ENCODE results near the gene ECE2.

Gene ECE2

GRCh38 chr3:184235381-184236032 is 40.3 kb upstream of the ECE2 start:
- H3K79me1 ChIP-seq (ENCODE audit: low read depth, low read length): peaks cover 5% of the 10 kb centered on the region
- H4K91ac ChIP-seq (ENCODE audit: low read depth, low read length, poor library complexity): no peak overlapping the region
- no peak overlapping the region for H4K8ac ChIP-seq (ENCODE audit: low read depth, low read length)
- peaks cover 11 to 78% (median 26%) of the 10 kb centered on the region in 3 experiments for H3K27me3 ChIP-seq (ENCODE audit: control insufficient read depth in 3 of 3, insufficient read depth in 3 of 3, low read depth in 1 of 3, low read length in 3 of 3)
- no peaks in the 10 kb centered on the region for H3K36me3 ChIP-seq (replicated peaks in 1 of 2; ENCODE audit: control insufficient read depth in 2 of 2, insufficient read depth in 2 of 2, low read length in 2 of 2)
- no CpG with 5 or more reads among the region's 4 CpGs for WGBS, 2 donors (ENCODE audit: extremely low coverage in 2 of 2, insufficient read length in 2 of 2, insufficient replicate concordance in 1 of 2)
- DNase-seq (ENCODE audit: low spot score): no peak
- no peak overlapping the region for H3K4me2 ChIP-seq (ENCODE audit: insufficient read depth, low read length, poor library complexity, severe bottlenecking)
- H3K4ac ChIP-seq (ENCODE audit: low read length): no peak overlapping the region
- H3K18ac ChIP-seq (ENCODE audit: low read length): no peak overlapping the region
- no peak overlapping the region for H3K27ac ChIP-seq (replicated peaks; ENCODE audit: low read length)
- H3K14ac ChIP-seq (ENCODE audit: low read length): no peak overlapping the region
- H2BK120ac ChIP-seq (ENCODE audit: low read depth, low read length): no peak overlapping the region
- H3K4me1 ChIP-seq (ENCODE audit: control insufficient read depth in 2 of 2, insufficient read depth in 1 of 2, low read depth in 1 of 2, low read length in 2 of 2): peaks cover 0 to 1% of the 10 kb centered on the region in 2 donors
- H2BK12ac ChIP-seq (ENCODE audit: low read length): no peak overlapping the region
- H2BK15ac ChIP-seq (ENCODE audit: low read length): no peak overlapping the region
- H2BK5ac ChIP-seq (ENCODE audit: low read length): no peak overlapping the region
- peaks cover 0 to 2% of the 10 kb centered on the region in 2 donors for H3K9me3 ChIP-seq (replicated peaks in 1 of 2; ENCODE audit: control insufficient read depth in 2 of 2, insufficient read depth in 1 of 2, low read depth in 1 of 2, low read length in 2 of 2)
- no peak overlapping the region for H3K9ac ChIP-seq (ENCODE audit: low read depth, low read length, poor library complexity)
- no peak overlapping the region for H3K23ac ChIP-seq (ENCODE audit: low read depth, low read length, poor library complexity)
- H2AFZ ChIP-seq (ENCODE audit: low read length): no peak overlapping the region
- no peak overlapping the region for H2AK5ac ChIP-seq (ENCODE audit: low read depth, low read length)
- H3K4me3 ChIP-seq (ENCODE audit: low read length in 2 of 2): no peak overlapping the region

GRCh38 chr3:184236033-184236410 is 39.8 kb upstream of the ECE2 start:
- no peak overlapping the region for H2AK5ac ChIP-seq (ENCODE audit: low read depth, low read length)
- no peak overlapping the region for H3K27ac ChIP-seq (replicated peaks; ENCODE audit: low read length)
- no peak overlapping the region for H3K14ac ChIP-seq (ENCODE audit: low read length)
- no CpG with 5 or more reads among the region's 14 CpGs for WGBS, 2 donors (ENCODE audit: extremely low coverage in 2 of 2, insufficient read length in 2 of 2, insufficient replicate concordance in 1 of 2)
- no peak overlapping the region for H3K4me2 ChIP-seq (ENCODE audit: insufficient read depth, low read length, poor library complexity, severe bottlenecking)
- H3K4me3 ChIP-seq (ENCODE audit: low read length in 2 of 2): no peak overlapping the region
- H3K9ac ChIP-seq (ENCODE audit: low read depth, low read length, poor library complexity): no peak overlapping the region
- H4K91ac ChIP-seq (ENCODE audit: low read depth, low read length, poor library complexity): no peak overlapping the region
- H2BK5ac ChIP-seq (ENCODE audit: low read length): no peak overlapping the region
- H2BK15ac ChIP-seq (ENCODE audit: low read length): no peak overlapping the region
- no peak overlapping the region for H2AFZ ChIP-seq (ENCODE audit: low read length)
- no peak overlapping the region for H4K8ac ChIP-seq (ENCODE audit: low read depth, low read length)
- H2BK120ac ChIP-seq (ENCODE audit: low read depth, low read length): no peak overlapping the region
- no peak for DNase-seq (ENCODE audit: low spot score)
- H3K4me1 ChIP-seq (ENCODE audit: control insufficient read depth in 2 of 2, insufficient read depth in 1 of 2, low read depth in 1 of 2, low read length in 2 of 2): peaks cover 0 to 1% of the 10 kb centered on the region in 2 donors
- H3K79me1 ChIP-seq (ENCODE audit: low read depth, low read length): peaks cover 5% of the 10 kb centered on the region
- H3K4ac ChIP-seq (ENCODE audit: low read length): no peak overlapping the region
- H3K18ac ChIP-seq (ENCODE audit: low read length): no peak overlapping the region
- no peak overlapping the region for H2BK12ac ChIP-seq (ENCODE audit: low read length)
- H3K23ac ChIP-seq (ENCODE audit: low read depth, low read length, poor library complexity): no peak overlapping the region
- no peaks in the 10 kb centered on the region for H3K36me3 ChIP-seq (replicated peaks in 1 of 2; ENCODE audit: control insufficient read depth in 2 of 2, insufficient read depth in 2 of 2, low read length in 2 of 2)
- H3K9me3 ChIP-seq (replicated peaks in 1 of 2; ENCODE audit: control insufficient read depth in 2 of 2, insufficient read depth in 1 of 2, low read depth in 1 of 2, low read length in 2 of 2): peaks cover 0 to 2% of the 10 kb centered on the region in 2 donors
- peaks cover 6 to 73% (median 21%) of the 10 kb centered on the region in 3 experiments for H3K27me3 ChIP-seq (ENCODE audit: control insufficient read depth in 3 of 3, insufficient read depth in 3 of 3, low read depth in 1 of 3, low read length in 3 of 3)

DNA sequence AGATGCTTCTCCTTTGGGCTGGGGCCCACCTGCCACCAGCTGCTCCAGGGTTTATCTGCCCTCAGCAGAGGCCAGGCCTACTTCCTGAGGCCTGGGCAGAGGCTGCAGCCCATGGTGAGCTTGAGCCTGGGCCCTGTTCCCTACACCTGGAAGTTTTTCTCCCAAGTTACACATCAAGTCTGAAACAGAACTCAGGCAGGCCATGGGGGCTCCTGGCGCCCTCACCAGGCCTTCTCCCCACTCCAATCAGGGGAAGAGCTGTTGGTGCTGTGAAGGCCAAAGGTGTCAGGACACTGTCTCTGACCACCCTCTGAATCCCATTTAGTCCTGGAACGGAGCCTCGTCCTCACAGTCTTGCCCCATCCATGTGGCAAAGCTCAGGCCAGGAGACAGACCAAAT is 39.2 kb upstream of the ECE2 start:
- Histone ChIP-seq H2BK5ac (ENCODE audit: low read length) (no peak overlapping the region), H2AFZ (ENCODE audit: low read length) (no peak overlapping the region), H3K9me3 (replicated peaks in 1 of 2; ENCODE audit: control insufficient read depth in 2 of 2, insufficient read depth in 1 of 2, low read depth in 1 of 2, low read length in 2 of 2) (no peaks in the 10 kb centered on the region), H3K4me2 (ENCODE audit: insufficient read depth, low read length, poor library complexity, severe bottlenecking) (no peak overlapping the region), H4K91ac (ENCODE audit: low read depth, low read length, poor library complexity) (no peak overlapping the region), H3K4me3 (ENCODE audit: low read length in 2 of 2) (no peak overlapping the region), H2BK12ac (ENCODE audit: low read length) (no peak overlapping the region), H3K36me3 (replicated peaks in 1 of 2; ENCODE audit: control insufficient read depth in 2 of 2, insufficient read depth in 2 of 2, low read length in 2 of 2) (peaks cover 0 to under 1% of the 10 kb centered on the region in 2 donors), H3K27me3 (ENCODE audit: control insufficient read depth in 3 of 3, insufficient read depth in 3 of 3, low read depth in 1 of 3, low read length in 3 of 3) (peaks cover 2 to 67% (median 15%) of the 10 kb centered on the region in 3 experiments), H3K27ac (replicated peaks; ENCODE audit: low read length) (no peak overlapping the region), H2AK5ac (ENCODE audit: low read depth, low read length) (no peak overlapping the region), H3K18ac (ENCODE audit: low read length) (no peak overlapping the region), H4K8ac (ENCODE audit: low read depth, low read length) (no peak overlapping the region), H3K9ac (ENCODE audit: low read depth, low read length, poor library complexity) (no peak overlapping the region), H2BK120ac (ENCODE audit: low read depth, low read length) (no peak overlapping the region), H2BK15ac (ENCODE audit: low read length) (no peak overlapping the region), H3K4me1 (ENCODE audit: control insufficient read depth in 2 of 2, insufficient read depth in 1 of 2, low read depth in 1 of 2, low read length in 2 of 2) (peaks cover 0 to 1% of the 10 kb centered on the region in 2 donors), H3K23ac (ENCODE audit: low read depth, low read length, poor library complexity) (peak overlapping the region; percentile 57), H3K14ac (ENCODE audit: low read length) (no peak overlapping the region), H3K79me1 (ENCODE audit: low read depth, low read length) (peaks cover 5% of the 10 kb centered on the region), H3K4ac (ENCODE audit: low read length) (no peak overlapping the region)
- WGBS, 2 donors (ENCODE audit: extremely low coverage in 2 of 2, insufficient read length in 2 of 2, insufficient replicate concordance in 1 of 2): no CpG with 5 or more reads among the region's 3 CpGs
- no peak for DNase-seq (ENCODE audit: low spot score)

GRCh38 chr3:184237211-184237610 is 38.6 kb upstream of the ECE2 start:
- WGBS, 2 donors (ENCODE audit: extremely low coverage in 2 of 2, insufficient read length in 2 of 2, insufficient replicate concordance in 1 of 2): no CpG with 5 or more reads among the region's 7 CpGs
- peak overlapping the region; percentile 30 for H3K9ac ChIP-seq (ENCODE audit: low read depth, low read length, poor library complexity)
- no peak overlapping the region for H3K4me2 ChIP-seq (ENCODE audit: insufficient read depth, low read length, poor library complexity, severe bottlenecking)
- peak overlapping the region; percentile 57 for H3K23ac ChIP-seq (ENCODE audit: low read depth, low read length, poor library complexity)
- H3K9me3 ChIP-seq (replicated peaks in 1 of 2; ENCODE audit: control insufficient read depth in 2 of 2, insufficient read depth in 1 of 2, low read depth in 1 of 2, low read length in 2 of 2): no peaks in the 10 kb centered on the region
- H3K4me3 ChIP-seq (ENCODE audit: low read length in 2 of 2): no peak overlapping the region
- no peak overlapping the region for H3K14ac ChIP-seq (ENCODE audit: low read length)
- H2AFZ ChIP-seq (ENCODE audit: low read length): no peak overlapping the region
- H2BK15ac ChIP-seq (ENCODE audit: low read length): no peak overlapping the region
- no peak overlapping the region for H3K18ac ChIP-seq (ENCODE audit: low read length)
- peaks cover 0 to 1% of the 10 kb centered on the region in 2 donors for H3K4me1 ChIP-seq (ENCODE audit: control insufficient read depth in 2 of 2, insufficient read depth in 1 of 2, low read depth in 1 of 2, low read length in 2 of 2)
- no peak overlapping the region for H4K8ac ChIP-seq (ENCODE audit: low read depth, low read length)
- no peak overlapping the region for H3K27ac ChIP-seq (replicated peaks; ENCODE audit: low read length)
- no peak overlapping the region for H2BK12ac ChIP-seq (ENCODE audit: low read length)
- no peak overlapping the region for H2BK120ac ChIP-seq (ENCODE audit: low read depth, low read length)
- peaks cover 2 to 61% (median 9%) of the 10 kb centered on the region in 3 experiments for H3K27me3 ChIP-seq (ENCODE audit: control insufficient read depth in 3 of 3, insufficient read depth in 3 of 3, low read depth in 1 of 3, low read length in 3 of 3)
- no peak overlapping the region for H4K91ac ChIP-seq (ENCODE audit: low read depth, low read length, poor library complexity)
- H2AK5ac ChIP-seq (ENCODE audit: low read depth, low read length): no peak overlapping the region
- peaks cover 5% of the 10 kb centered on the region for H3K79me1 ChIP-seq (ENCODE audit: low read depth, low read length)
- no peak for DNase-seq (ENCODE audit: low spot score)
- no peak overlapping the region for H3K4ac ChIP-seq (ENCODE audit: low read length)
- peaks cover 2 to 6% of the 10 kb centered on the region in 2 donors for H3K36me3 ChIP-seq (replicated peaks in 1 of 2; ENCODE audit: control insufficient read depth in 2 of 2, insufficient read depth in 2 of 2, low read length in 2 of 2)
- H2BK5ac ChIP-seq (ENCODE audit: low read length): no peak overlapping the region
